Measurements from ENCODE around the gene RNASEH2B.

GRCh38 chr13:50995854-50996253 lies 86.3 kb downstream of the RNASEH2B start:
- TF ChIP-seq CTCF (IDR thresholded peaks at IDR 0.05): no peak
- TF ChIP-seq POLR2A (IDR thresholded peaks at IDR 0.05): no peak
